Muscle layer of duodenum (tissue), 2 donors: ENCODE results near the gene KRT8.

Source experiments
- H3K27ac ChIP-seq: one replicate; pipeline ENCODE4 v1.7.0; 2013; ENCODE audit warnings: mild to moderate bottlenecking, low read length
- H3K27me3 ChIP-seq: one replicate; pipeline ENCODE4 v1.7.0; 2013; ENCODE audit warnings: low read depth, mild to moderate bottlenecking, control low read depth, low read length
- H3K36me3 ChIP-seq, 2 donors: one replicate each; pipeline ENCODE4 v1.7.0; 2013; ENCODE audit warnings: low read length in 2 of 2, control low read depth in 1 of 2, mild to moderate bottlenecking in 1 of 2; ENCODE audit not compliant: insufficient read depth in 2 of 2, control insufficient read depth in 1 of 2
- H3K4me1 ChIP-seq, 2 donors: one replicate each; pipeline ENCODE4 v1.7.0; 2013; ENCODE audit warnings: low read length in 2 of 2, mild to moderate bottlenecking in 2 of 2, control low read depth in 1 of 2, moderate library complexity in 1 of 2; ENCODE audit not compliant: insufficient read depth in 2 of 2, control insufficient read depth in 1 of 2
- H3K4me3 ChIP-seq, 2 donors: one replicate each; pipeline ENCODE4 v1.7.0; 2013; ENCODE audit warnings: low read length in 2 of 2, low read depth in 1 of 2, mild to moderate bottlenecking in 1 of 2
- H3K9me3 ChIP-seq, 2 donors: one replicate each; pipeline ENCODE4 v1.7.0; 2013; ENCODE audit warnings: low read length in 2 of 2, control low read depth in 1 of 2, mild to moderate bottlenecking in 1 of 2; ENCODE audit not compliant: control insufficient read depth in 1 of 2
- donor health status: healthy.

Gene KRT8

GRCh38 chr12:52921488-52922165 lies 16.8 kb upstream of the KRT8 start:
- Histone ChIP-seq H3K27me3 (no peaks in the 10 kb centered on the region), H3K4me1 (peaks cover 0 to under 1% of the 10 kb centered on the region in 2 donors), H3K36me3 (no peaks in the 10 kb centered on the region), H3K9me3 (no peaks in the 10 kb centered on the region), H3K27ac (no peak overlapping the region), H3K4me3 (no peak overlapping the region)

DNA sequence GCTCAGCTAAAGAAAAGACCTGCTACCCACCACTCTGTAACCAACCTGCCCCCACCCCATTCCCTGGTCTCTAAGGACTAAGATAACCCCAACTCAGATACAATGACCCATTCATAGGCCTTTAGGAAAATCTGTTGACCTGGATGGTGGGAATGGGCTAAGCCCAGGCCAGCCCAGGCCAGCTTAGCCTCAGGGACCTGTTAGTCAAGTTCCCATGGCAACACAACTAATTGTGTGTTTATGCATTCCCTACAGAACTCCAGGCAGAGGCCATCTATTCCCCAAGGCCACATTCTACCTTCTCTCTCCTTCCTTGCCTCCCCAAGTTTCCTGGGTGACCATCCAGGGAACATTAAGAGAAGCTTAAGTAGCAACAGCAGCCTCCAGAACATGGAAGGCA lies 16.1 kb upstream of the KRT8 start:
- no peaks in the 10 kb centered on the region for H3K27me3 ChIP-seq
- H3K9me3 ChIP-seq = no peaks in the 10 kb centered on the region
- no peaks in the 10 kb centered on the region for H3K36me3 ChIP-seq
- no peak overlapping the region for H3K27ac ChIP-seq
- H3K4me3 ChIP-seq = no peak overlapping the region
- no peaks in the 10 kb centered on the region for H3K4me1 ChIP-seq

GRCh38 chr12:52918784-52919183 lies 13.9 kb upstream of the KRT8 start:
- no peak overlapping the region for H3K4me3 ChIP-seq
- H3K27ac ChIP-seq = no peak overlapping the region
- H3K27me3 ChIP-seq = no peaks in the 10 kb centered on the region
- H3K9me3 ChIP-seq = no peaks in the 10 kb centered on the region
- H3K36me3 ChIP-seq = no peaks in the 10 kb centered on the region
- no peaks in the 10 kb centered on the region for H3K4me1 ChIP-seq

DNA sequence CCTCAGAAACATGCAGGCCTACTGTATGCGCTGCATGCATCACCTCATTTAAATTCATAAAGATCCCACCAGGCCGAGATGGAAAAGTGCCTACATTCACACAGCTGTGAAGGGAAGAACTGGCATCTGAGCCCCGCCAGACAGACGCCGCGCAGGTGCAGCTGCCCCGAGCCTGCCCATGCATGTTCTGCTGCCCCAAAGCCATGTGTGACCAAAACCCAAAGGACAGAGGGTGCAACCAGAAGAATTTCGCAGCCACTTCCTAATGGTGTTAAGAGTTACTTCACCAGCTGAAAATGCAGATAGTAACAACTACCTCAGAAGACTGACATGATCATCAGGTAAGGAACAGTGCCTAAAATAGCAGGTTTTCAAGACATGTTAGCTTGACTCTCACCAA lies 13.5 kb upstream of the KRT8 start:
- no peaks in the 10 kb centered on the region for H3K4me1 ChIP-seq

DNA sequence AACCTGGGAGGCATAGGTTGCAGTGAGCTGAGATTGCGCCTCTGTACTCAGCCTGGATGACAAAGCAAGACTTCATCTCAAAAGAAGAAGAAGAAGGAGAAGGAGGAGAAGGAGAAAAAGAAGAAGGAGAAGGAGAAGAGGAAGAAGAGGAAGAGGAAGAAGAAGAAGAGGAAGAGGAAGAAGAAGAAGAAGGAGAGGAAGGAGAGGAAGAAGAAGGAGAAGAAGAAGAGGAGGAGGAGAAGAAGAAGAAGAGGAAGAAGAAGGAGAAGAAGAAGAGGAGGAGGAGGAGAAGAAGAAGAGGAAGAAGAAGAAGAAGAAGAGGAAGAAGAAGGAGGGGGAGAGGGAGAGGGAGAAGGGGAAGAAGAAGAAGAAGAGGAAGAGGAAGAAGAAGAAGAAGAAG lies 12.9 kb upstream of the KRT8 start:
- Histone ChIP-seq H3K27me3 (no peaks in the 10 kb centered on the region), H3K4me3 (no peak overlapping the region), H3K36me3 (no peaks in the 10 kb centered on the region), H3K4me1 (no peaks in the 10 kb centered on the region), H3K27ac (no peak overlapping the region), H3K9me3 (no peaks in the 10 kb centered on the region)

More for the DNA sequence above, 13.5 kb upstream of the KRT8 start:
- Histone ChIP-seq H3K27me3 (no peaks in the 10 kb centered on the region), H3K27ac (no peak overlapping the region), H3K9me3 (no peaks in the 10 kb centered on the region), H3K36me3 (no peaks in the 10 kb centered on the region), H3K4me3 (no peak overlapping the region)

GRCh38 chr12:52916216-52916615 lies 11.3 kb upstream of the KRT8 start:
- no peaks in the 10 kb centered on the region for H3K27me3 ChIP-seq

DNA sequence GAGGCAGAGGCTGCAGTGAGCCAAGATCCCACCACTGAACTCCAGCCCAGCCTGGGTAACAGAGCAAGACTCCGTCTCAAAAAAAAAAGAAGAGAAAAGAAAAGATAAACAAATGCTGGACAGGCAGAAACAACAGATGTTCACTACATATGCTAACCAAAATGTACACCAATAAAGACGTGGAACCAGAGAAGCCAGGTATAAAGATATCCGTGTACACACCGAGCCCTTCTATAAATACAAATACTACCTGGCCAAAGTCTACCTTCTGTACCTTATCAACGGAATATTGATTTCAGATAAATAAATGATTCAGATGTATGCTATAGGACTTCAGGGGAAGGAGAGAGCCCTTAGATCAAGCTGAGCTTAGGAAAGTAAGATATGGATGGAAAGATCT lies 10.8 kb upstream of the KRT8 start:
- Histone ChIP-seq H3K9me3 (no peaks in the 10 kb centered on the region), H3K4me3 (no peak overlapping the region), H3K27ac (no peak overlapping the region), H3K36me3 (no peaks in the 10 kb centered on the region), H3K27me3 (no peaks in the 10 kb centered on the region), H3K4me1 (no peaks in the 10 kb centered on the region)

More at GRCh38 chr12:52916216-52916615, 11.3 kb upstream of the KRT8 start:
- Histone ChIP-seq H3K4me3 (no peak overlapping the region), H3K27ac (no peak overlapping the region), H3K4me1 (no peaks in the 10 kb centered on the region), H3K9me3 (no peaks in the 10 kb centered on the region), H3K36me3 (no peaks in the 10 kb centered on the region)

- Histone ChIP-seq H3K4me3 (no peak overlapping the region), H3K4me1 (no peaks in the 10 kb centered on the region), H3K27me3 (no peaks in the 10 kb centered on the region), H3K9me3 (no peaks in the 10 kb centered on the region), H3K27ac (no peak overlapping the region), H3K36me3 (no peaks in the 10 kb centered on the region)
Measured at GRCh38 chr12:52914576-52915121, 9.8 kb upstream of the KRT8 start.

GRCh38 chr12:52913431-52913821 lies 8.6 kb upstream of the KRT8 start:
- no peaks in the 10 kb centered on the region for H3K36me3 ChIP-seq
- H3K27me3 ChIP-seq = no peaks in the 10 kb centered on the region
- no peak overlapping the region for H3K4me3 ChIP-seq
- no peaks in the 10 kb centered on the region for H3K9me3 ChIP-seq
- H3K4me1 ChIP-seq = no peaks in the 10 kb centered on the region
- H3K27ac ChIP-seq = no peak overlapping the region

DNA sequence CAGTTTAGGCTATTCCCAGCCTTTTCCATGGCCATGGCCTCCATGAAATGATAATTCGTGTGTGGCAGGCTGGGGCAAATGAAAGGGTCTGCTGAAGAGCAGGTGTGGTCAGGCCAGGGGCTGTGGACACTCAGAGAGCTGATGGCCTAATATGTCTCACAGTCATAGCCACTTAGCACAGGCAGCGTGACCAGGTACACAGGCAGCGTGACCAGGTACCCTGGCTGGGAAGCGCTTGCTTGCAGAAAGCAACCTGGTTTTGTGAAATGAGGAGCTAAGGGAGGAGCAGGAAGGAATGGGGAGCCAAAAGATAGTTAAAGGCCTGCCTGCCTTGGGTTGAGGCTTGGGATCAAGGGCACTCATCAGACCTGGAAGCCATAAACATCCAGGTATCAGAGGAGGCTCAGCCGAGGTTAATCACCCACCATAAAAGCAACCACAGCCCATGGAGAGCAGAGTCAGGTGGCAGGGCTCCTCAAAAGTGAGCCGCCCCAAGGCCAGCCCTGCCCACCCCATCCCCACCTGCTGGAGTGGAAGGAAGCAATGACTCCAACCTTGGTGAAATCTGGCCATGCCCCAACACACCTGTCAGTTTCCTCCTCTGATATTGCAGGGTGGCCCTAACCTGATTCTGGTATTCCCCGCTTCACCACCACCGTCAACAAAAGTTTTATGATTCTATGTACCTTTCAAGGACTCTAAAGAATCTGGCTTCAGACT lies 8.0 kb upstream of the KRT8 start:
- Histone ChIP-seq H3K4me3 (no peak overlapping the region), H3K27ac (peak overlapping the region; percentile 8), H3K4me1 (no peaks in the 10 kb centered on the region)

GRCh38 chr12:52910248-52910883 lies 5.5 kb upstream of the KRT8 start:
- Histone ChIP-seq H3K4me3 (no peak overlapping the region), H3K9me3 (no peaks in the 10 kb centered on the region), H3K27me3 (no peaks in the 10 kb centered on the region), H3K27ac (no peak overlapping the region), H3K4me1 (peaks cover 0 to 7% of the 10 kb centered on the region in 2 donors), H3K36me3 (no peaks in the 10 kb centered on the region)

More for the DNA sequence above, 8.0 kb upstream of the KRT8 start:
- Histone ChIP-seq H3K36me3 (no peaks in the 10 kb centered on the region), H3K27me3 (no peaks in the 10 kb centered on the region), H3K9me3 (no peaks in the 10 kb centered on the region)
